Stimulated activated CD4-positive, alpha-beta T cell treated with anti-CD3 and anti-CD28 coated beads, TNF-alpha, amount 100 ng/mL, for 24 hours (primary cell): ENCODE data around the gene GPR22.

ENCODE experiments used
- DNase-seq, 3 experiments: peaks; one replicate each; pipeline ENCODE4 v3.0.0-alpha.2; 2020; ENCODE audit warnings: low read depth in 3 of 3

Gene GPR22

DNA sequence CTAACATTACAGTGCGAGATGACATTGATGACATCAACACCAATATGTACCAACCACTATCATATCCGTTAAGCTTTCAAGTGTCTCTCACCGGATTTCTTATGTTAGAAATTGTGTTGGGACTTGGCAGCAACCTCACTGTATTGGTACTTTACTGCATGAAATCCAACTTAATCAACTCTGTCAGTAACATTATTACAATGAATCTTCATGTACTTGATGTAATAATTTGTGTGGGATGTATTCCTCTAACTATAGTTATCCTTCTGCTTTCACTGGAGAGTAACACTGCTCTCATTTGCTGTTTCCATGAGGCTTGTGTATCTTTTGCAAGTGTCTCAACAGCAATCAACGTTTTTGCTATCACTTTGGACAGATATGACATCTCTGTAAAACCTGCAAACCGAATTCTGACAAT, 4.3 kb downstream of the GPR22 start:
- no peak for DNase-seq

DNA sequence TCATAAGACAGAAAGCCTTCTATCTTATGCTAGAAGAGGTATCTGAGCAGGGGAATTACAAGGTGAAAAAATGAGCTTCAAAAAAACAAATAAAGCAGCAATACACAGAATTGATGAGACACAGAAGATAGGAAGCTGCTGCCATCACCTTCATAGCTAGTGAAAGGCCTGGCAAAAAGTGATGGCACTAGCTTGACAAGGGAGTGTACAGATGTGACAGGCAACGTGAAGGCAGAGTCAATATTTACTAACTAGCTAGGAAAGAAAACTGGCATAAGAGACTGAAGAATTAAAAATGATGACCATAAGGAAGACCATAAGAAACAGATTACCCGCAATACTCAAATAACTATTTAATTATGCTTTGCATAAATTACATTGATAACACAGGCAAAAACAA, 9.4 kb downstream of the GPR22 start:
- no peak for DNase-seq

DNA sequence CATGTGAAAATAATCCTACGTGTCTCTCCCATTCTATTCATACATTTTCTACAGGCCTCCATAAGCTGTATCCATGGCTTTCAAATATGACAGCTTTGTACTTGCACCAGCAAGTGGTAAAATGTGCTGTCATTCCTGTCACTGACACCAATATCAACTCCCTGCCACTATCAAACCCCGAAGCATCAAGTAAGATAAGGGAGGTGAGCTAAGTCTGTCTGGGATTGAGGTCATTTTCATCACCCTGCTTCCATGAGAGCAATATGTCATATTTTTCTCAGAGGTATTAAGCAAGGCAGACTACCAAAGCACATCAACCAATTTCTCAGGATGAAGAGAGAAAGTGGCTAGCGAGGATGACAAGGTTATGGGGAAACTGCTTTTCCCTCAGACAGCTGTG, 11.1 kb downstream of the GPR22 start:
- no peak for DNase-seq

DNA sequence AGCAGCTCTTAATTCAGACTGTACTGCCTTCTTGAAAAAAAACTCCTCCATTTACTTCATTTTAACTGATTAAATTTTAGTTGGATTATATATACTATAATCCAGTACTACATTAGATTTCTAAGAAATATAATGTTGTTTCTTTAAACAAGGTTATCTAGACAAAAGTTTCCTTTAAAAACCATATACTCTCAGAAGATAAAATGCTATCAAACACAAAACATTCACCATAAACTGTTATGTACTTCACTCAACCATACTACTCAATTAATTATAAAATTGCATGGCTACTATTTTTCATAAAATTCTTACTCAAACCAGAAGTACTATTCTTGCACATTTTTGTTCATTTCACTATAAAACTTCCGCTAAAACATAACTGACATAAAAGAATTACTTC, 12.7 kb downstream of the GPR22 start:
- DNase-seq: no peak

DNA sequence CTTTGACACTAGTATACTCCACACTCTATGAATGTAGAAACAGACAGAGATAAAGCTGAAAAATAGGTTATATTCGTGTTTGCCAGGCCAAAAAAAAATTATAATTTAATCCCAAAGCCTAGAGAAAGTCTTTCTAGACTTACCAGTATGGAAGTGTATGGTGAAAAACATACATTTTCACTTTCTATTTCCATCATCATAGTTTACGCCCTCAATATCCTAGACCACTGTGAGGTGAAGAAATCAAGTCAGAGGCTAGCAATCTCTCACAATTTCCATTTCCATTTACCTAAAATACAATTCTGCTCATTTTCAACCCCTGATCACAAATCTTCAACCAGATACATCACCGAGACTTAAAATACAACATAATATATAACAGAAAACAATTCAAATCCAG, 16.2 kb downstream of the GPR22 start:
- DNase-seq: no peak

GRCh38 chr7:107492875-107493274, 23.0 kb downstream of the GPR22 start:
- DNase-seq: no peak

DNA sequence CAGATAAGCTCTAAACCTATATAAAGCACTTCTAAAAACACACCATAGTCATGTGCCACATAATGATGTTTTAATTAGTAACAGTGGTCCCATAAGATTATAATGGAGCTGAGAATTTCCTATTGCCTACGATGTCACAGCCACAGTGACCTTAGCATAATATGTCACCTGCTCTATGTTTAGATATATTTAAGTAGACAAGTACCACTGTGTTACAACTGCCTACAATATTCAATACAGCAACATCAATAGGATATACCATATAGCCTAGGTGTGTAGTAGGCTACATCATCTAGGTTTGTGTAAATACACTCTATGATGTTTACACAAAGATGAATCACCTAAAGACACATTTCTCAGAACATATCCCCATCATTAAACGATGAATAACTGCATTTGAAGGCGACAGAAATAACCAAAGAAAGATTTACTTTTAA, 24.5 kb downstream of the GPR22 start:
- no peak for DNase-seq

GRCh38 chr7:107494884-107495283, 25.0 kb downstream of the GPR22 start:
- DNase-seq: no peak

- DNase-seq: no peak
Observed at GRCh38 chr7:107495516-107495915, 25.7 kb downstream of the GPR22 start.

DNA sequence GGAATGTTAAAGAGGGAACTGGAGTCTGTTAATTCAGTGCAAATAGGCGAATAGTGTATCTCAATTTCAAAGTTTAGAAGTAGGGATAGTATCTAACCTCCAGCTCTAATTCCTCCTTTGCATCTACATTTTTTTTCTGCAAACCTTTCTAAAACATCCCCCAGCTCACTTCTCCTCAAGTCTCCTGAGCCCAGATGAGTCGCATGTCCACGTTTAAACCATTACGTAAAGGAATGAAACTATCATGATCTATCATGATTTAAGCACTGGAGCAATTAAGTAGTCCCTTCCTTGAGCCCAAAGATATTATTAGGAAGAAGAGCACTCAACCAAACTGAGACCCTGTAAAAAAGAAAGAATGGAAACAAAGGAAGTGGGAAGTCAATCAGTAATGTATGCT, 29.9 kb downstream of the GPR22 start:
- no peak for DNase-seq

GRCh38 chr7:107501593-107501992, 31.7 kb downstream of the GPR22 start:
- no peak for DNase-seq

DNA sequence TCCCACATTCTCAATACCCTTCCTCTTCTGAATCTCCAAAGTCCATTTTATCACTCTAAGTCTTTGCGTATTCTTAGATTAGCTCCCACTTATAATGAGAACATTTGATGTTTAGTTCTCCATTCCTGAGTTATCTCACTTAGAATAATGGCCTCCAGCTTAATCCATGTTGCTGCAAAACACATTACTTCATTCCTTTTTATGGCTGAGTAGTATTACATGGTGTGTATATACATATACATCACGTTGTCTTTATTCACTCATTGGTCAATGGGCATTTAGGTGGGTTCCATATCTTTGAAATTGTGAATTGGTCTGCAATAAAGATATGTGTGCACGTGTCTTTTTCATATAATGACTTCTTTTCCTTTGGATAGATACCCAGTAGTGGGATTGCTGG, 32.3 kb downstream of the GPR22 start:
- no peak for DNase-seq

DNA sequence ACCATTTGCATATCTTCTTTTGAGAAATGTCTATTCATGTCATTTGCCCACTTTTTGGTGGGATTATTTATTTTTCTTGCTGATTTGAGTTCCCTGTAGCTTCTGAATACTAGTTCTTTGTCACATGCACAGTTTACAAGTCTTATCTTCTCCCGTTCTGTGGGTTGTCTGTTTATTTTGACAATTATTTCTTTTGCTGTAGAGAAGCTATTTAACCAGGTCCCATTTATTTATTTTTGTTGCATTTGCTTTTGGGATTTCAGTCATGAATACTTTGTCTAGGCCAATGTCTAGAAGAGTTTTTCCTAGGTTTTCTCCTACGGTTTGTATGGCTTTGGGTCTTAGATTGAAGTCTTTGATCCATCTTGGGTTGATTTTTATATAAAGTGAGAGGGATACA, 32.9 kb downstream of the GPR22 start:
- DNase-seq: no peak

- DNase-seq: no peak
Observed at GRCh38 chr7:107503687-107504086, 33.8 kb downstream of the GPR22 start.

DNA sequence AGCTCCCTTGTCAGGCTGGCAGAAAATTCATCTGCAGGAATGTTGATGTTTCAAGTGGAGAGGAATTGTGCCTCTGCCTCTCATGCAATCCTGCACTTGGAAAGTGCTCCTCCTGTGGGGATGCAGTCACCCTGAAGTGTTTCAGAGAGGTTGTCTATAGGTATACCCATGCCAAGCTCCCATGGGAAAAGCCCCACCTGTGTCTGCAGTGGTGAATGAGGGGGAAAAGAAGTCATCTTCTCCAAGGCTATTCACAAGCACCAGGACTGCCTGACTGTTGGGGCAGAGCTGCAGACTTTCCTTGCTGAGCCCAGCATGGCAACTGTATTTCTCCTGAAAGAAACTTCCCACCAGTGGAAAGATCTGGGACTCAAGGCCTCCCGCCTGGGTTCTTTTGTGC, 35.5 kb downstream of the GPR22 start:
- no peak for DNase-seq

- DNase-seq: no peak
Observed at GRCh38 chr7:107505997-107506673, 36.3 kb downstream of the GPR22 start.

DNA sequence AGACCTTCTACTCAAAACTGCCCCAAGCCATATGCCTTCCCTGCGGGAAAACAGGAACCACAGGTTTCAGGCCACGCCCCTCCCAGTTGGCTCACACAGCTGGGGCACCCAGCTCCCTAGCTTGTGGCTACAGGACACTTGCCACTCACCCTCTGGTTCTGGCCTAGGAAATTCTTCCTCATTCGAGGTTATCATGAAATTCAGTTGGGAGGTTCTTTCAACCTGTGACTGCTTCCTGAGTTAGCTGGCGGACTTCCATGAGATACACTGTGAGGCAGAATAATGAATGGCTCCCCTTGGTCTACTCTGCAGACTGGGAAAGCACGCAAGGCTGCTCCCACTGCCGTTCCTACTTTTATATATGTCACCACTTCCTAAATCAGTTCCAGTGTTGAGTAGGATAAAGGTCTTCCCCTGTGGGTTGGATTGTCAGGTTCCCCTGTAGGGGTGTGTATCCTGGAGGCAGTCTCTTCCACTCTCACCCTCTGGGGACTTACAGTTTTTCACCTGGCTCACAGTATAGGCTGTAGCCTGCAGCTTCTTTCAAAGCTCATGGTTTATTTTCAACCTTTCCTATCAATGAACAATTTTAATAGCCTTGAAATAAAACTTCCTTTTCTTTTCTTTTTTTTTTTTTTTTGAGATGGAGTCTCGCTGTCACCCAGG, 37.0 kb downstream of the GPR22 start:
- no peak for DNase-seq
